Measurements from ENCODE around the gene ZNF407.

Gene ZNF407

DNA sequence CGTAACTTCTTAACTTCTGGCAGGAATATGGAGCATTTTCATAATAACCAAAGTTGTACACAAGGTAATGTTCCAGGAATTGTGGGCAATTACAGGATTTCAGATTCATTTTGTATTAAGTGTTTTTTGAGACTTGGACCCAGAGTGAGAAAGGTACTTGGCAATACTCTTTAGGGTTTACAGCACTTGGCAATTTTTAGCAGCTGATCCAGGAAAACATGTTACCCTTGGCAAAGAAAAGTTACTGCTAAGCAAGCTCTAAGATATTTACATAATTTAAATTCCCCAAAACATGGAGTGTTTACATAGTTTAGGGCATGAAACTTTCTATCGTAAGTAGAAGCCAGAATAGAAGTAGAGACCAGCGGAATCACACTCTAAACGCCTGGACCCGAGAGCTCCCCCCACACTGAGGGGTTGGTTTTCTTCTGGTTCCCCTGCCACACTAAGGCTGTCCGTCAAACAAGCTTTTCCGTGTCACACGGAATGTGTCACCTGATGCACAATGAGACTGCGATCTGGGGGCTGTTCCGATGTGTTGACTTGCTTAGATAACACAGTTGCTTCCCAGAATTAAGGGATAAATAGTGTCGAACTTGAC lies 434.1 kb downstream of the ZNF407 start:
- no peak for DNase-seq

DNA sequence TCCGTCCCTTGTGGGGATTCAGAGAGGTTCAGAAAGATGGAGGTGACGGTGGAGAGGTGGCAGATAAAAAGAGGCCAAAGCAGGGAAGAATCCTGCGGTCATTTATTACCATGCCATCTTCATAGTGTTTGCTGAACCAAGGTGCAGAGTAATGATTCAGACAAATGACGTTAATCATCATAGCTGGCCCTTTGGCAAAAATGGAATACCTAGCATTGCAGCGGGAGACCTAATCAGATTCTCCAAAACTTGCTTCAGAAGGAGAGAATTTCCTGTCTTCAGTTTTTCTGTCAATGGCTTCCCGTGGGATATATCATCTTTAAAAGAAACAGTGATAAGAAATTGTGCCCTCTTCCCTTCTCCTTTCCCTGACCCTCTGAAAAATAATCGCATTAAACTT lies 435.8 kb downstream of the ZNF407 start:
- no peak for DNase-seq

GRCh38 chr18:75034937-75035336 lies 437.3 kb downstream of the ZNF407 start:
- DNase-seq: no peak

DNA sequence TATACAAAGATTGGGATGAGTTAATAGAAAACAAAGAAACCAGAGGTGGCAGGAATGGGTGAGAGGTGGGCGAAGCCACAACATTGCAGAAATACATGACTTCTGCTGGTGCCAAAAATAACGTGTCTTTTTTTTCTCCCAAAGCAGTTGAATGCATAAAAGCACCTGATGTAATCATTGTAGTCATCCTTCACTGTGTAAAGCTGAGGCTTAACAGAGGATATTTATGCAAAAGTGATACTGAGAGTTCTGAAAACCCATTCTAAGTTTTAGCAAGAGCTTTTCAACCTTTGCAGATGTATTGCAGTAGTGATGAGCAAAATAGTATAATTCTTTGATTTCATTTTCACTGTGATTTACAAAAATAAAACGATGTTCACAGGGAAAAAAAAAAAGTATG lies 438.3 kb downstream of the ZNF407 start:
- no peak for DNase-seq

DNA sequence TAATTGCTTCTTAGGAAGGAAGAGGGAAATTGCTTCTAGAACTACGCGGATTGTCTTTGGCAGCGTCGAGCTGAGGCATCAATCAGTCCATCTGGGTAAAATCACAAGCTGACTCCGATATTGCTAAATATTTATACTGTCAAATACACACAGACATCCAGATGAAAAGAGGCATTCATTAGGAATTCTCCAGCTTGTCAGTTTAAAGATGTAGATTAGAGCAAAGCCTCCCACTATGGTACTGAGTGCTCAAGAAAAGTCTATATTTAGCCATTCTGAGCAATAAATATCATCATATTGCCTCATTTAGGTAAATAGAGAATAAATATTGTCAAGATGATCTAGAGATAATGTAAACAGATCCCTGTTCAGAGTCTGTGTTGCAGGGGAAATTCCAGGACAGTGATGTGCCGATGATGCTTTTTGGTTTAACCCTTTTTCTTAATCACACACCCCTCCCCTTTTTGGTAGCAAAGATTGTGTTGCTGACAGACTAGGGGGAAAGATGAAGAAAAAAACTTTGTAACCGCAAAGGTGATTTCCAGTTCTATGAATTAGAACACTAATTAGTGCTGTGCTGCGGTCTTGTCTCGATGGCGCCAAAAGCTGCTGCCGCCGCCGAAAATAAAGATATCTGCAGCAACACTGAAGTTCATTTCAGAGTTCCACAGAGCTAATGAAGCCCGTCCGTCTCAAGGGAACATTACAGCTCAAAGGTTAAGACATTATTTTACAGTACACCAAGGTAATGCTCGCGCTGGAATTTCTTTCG lies 439.4 kb downstream of the ZNF407 start:
- DNase-seq: peak; percentile 47

GRCh38 chr18:75037689-75037955 lies 440.0 kb downstream of the ZNF407 start:
- no peak for DNase-seq

GRCh38 chr18:75041586-75041985 lies 443.9 kb downstream of the ZNF407 start:
- DNase-seq: peak; percentile 18

DNA sequence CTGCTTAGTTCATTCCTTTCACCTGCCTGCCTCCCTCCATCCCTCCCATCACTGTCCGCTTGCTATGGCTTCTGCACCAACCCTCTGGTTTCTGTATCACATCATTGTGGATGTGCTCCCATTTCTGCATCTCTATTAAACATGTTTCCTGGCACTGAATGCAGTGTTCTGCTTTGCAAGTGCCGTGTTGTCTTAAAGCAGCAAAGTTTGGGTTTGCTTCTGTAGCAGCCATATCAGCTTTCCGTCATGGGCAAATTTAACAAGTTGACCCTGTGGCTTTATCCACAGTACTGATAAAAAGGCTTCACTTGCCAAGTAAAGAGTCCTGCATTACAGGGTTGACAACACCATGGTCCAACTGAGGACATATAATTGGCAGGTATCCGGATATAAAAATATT lies 445.8 kb downstream of the ZNF407 start:
- DNase-seq: no peak

- no peak for DNase-seq
Measured at GRCh38 chr18:75044296-75044695, 446.6 kb downstream of the ZNF407 start.

DNA sequence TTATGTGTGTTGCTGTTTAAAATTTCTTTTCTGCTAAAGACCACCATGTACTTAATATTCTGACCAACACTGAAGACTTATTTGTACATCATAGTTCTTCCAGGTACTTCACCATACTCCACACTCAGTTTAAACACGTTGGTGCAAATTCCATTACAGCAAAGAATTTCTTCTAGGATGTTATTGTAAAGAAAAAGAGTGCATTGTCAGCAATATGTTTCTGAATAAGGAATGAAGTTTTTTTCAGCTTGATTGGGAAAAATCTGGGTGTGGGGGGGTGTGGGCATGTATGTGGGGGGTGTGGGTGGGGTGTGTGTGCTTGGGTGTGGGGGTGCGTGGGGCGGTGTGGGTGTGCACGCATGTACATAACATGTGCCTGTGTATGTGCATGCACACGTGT lies 447.1 kb downstream of the ZNF407 start:
- no peak for DNase-seq

DNA sequence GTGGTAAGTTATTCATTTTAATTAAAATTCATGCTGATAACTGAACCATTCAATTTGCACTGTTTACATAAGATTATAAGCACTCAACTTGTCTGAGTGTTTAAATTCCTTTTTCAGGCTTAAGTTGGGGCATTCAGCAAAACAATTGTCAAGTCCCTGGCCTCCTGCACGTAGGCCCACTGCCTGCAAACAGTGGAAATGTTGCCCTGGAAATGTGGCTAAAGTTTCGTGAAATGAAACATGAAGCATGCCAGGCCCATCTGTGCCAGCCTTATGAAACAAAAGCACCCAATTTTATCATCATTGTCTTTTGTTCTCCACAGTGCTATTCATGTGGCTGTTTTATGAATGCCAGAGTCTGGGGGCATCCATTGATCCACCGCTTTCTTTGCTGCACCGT lies 447.6 kb downstream of the ZNF407 start:
- no peak for DNase-seq

DNA sequence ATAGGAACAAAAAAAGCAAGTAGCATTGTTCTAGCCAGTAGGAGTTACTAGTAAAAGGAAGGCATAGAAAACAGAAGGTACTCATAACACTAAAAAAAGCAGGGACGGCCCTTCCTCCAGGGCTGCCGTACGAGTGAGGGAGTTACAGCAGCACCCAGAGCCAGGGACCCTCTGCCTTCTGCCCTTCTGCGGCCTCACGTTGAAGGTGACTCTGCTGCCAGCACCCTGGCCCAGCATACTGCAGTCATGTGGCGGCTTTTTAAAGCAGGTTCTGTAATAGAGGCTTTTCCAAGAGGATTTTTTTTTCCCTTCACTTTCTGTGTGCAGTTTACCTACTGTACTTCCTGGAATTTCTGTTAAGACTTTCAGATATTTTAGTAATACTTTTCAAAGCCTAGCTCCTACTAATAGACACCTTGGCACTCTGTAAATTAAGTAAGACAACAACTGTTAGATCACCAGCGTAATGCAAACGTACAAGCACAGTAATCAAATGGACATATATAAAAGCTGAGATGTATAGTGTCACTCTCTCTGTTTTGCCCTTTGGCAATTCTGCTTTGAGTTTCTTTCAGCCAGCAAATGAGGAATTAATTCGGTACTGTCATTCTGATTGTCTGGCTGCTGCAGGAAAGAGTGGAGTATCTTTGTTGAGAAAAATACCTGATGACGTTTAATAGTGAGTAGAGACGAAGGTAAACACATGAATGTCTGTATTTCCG lies 449.7 kb downstream of the ZNF407 start:
- no peak for DNase-seq

DNA sequence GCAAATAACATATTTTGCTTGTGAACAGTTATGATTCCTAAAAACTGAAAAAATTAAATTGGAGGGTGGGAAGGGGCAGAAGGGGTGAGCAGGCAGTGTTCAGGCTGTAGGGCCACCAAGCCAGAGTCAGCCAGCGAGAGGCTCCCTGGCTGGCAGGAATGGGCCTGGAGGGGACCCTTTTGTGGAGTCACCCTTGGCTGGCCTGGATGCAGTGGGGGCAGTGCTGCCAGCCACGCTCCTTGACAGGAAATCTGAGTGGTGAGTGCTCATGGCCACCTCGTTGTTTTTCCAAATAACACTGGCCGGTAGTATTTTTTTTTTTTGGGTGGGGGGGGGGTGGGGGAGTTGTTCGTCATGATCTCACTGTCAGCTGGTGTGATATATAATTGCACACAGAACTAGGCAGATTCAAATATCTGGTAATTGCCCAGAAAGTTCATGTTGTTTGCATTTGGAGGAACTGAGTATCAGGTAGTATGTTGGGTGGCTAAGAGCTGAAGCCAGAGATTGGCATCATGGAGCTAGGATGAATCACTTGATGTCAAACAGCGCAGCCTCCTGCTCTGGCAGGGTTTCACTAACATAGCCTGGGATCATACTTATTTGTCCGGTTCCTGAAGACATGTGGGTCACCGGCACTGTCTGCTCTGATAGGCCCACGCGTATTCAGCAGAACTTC lies 451.2 kb downstream of the ZNF407 start:
- DNase-seq: no peak

DNA sequence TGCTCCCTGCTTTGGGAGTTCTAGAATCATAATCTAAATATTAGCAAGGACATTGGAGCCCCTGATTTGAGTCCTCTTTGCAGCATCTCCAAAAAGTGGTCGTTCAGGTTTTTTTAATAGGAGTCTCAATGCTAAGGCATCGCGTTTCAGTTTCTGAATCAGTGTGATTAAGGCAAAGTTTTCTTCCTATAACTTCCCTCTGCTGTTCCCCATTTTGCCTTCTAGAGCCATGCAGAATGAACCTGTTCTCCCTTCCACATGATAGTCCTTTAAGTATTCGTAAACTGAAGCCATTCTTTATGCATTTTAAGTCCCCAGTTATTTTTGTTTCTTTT lies 451.8 kb downstream of the ZNF407 start:
- DNase-seq: no peak

- no peak for DNase-seq
Measured at GRCh38 chr18:75051757-75052156, 454.1 kb downstream of the ZNF407 start.

- no peak for DNase-seq
Measured at GRCh38 chr18:75052475-75052874, 454.8 kb downstream of the ZNF407 start.

GRCh38 chr18:75053028-75053629 lies 455.5 kb downstream of the ZNF407 start:
- no peak for DNase-seq

GRCh38 chr18:75054046-75054445 lies 456.4 kb downstream of the ZNF407 start:
- no peak for DNase-seq

GRCh38 chr18:75054611-75055010 lies 456.9 kb downstream of the ZNF407 start:
- no peak for DNase-seq

GRCh38 chr18:75057169-75057960 lies 459.7 kb downstream of the ZNF407 start:
- DNase-seq: no peak

GRCh38 chr18:75060185-75060584 lies 462.5 kb downstream of the ZNF407 start:
- no peak for DNase-seq

DNA sequence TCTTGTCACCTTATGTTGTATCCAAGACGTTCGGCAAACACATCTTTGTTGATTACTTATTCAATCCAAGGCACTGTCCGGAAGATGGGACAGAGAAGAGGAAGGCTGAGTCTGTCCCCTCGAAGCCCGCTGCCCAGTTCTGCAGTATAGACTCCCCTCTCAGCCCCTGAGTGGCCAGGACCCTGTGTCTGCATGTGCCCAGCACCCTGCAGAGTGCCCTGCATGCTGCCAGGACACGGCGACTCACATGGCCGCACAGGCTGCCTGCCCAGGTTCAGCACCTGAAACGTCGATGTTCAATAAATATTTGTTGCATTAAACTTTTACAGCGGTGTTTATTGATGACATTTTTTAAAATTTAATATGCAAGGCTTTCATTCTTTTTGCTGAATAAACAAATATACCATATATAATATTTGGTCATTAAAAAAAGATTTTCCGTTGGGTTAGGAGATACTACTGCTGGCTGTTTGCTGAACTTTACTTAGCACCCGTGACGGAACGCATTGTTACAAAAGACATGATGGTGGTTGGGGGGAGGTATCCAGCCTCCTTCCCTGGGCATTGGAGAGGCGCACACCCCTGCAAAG lies 464.7 kb downstream of the ZNF407 start:
- DNase-seq: no peak

All from fibroblast of skin of right biceps (primary cell).